MM.1S (cell line): ENCODE results near the gene TPD52L2.

ENCODE experiments used
- CTCF ChIP-seq: fragments of 300-600 bp; sonication (generic); IDR thresholded peaks from 2 replicates; pipeline ENCODE4 v1.5.1; 2016; ENCODE audit warnings: antibody characterized with exemption, low read length, mixed read lengths
- EZH2phosphoT487 ChIP-seq: fragments of 300-600 bp; sonication (generic); IDR thresholded peaks from 2 replicates; pipeline ENCODE4 v1.6.1; 2018; ENCODE audit warnings: antibody characterized with exemption, low read length

GRCh38 chr20:63854766-63855362 lies 10.2 kb upstream of the TPD52L2 start:
- TF ChIP-seq CTCF (no peak), EZH2phosphoT487 (no peak)
